A673 (cell line): Measurements from ENCODE around the gene PEAK3. TPM values are rescaled to one million over a fixed set of nuclear protein-coding genes. Genes with fewer than 3 reads are reported as not detected.

Experiments used
- BruUV-seq: library from RNA; stranded (reverse); fragments of 400-500 nt; replicated peaks from 2 replicates; lab custom pipeline; 2021; lab: Mats Ljungman, UMichigan
- CTCF ChIA-PET: fragments of 300-600 bp; sonication (Branson Sonifier 250); formaldehyde crosslinking; loops from one replicate; lab custom pipeline; 2022; ENCODE audit warnings: antibody characterized with exemption; lab: Charles Lee
- POLR2A ChIA-PET: fragments of 300-600 bp; sonication (Branson Sonifier 250); formaldehyde crosslinking; loops from one replicate; lab custom pipeline; 2022; ENCODE audit warnings: antibody characterized with exemption; ENCODE audit not compliant: low non-redundant PET; lab: Charles Lee
- DNase-seq: peaks from one replicate; pipeline ENCODE4 v3.0.0-alpha.2; 2015; ENCODE audit warnings: low spot score
- H3K27ac ChIP-seq: fragments of 200-600 bp; sonication (generic); 2 replicates; pipeline ENCODE4 v1.5.1; 2016; ENCODE audit warnings: mixed run types, low read depth, mild to moderate bottlenecking, mixed read lengths, antibody characterized with exemption, low read length; ENCODE audit not compliant: poor library complexity, severe bottlenecking
- H3K27me3 ChIP-seq: fragments of 200-600 bp; sonication (generic); replicated peaks from 2 replicates; pipeline ENCODE4 v1.6.1; 2017; ENCODE audit warnings: mixed run types, low read depth, mild to moderate bottlenecking, mixed read lengths, antibody characterized with exemption, low read length; ENCODE audit not compliant: insufficient read depth, poor library complexity
- H3K36me3 ChIP-seq: fragments of 200-600 bp; sonication (generic); 2 replicates; pipeline ENCODE4 v1.6.1; 2016; ENCODE audit warnings: mixed run types, mild to moderate bottlenecking, mixed read lengths, antibody characterized with exemption, low read length; ENCODE audit not compliant: insufficient read depth, poor library complexity, severe bottlenecking
- H3K4me1 ChIP-seq: fragments of 200-600 bp; sonication (generic); 2 replicates; pipeline ENCODE4 v1.6.1; 2017; ENCODE audit warnings: mixed run types, mild to moderate bottlenecking, mixed read lengths, antibody characterized with exemption, low read length; ENCODE audit not compliant: insufficient read depth, poor library complexity, severe bottlenecking
- H3K4me3 ChIP-seq: fragments of 200-600 bp; sonication (generic); 2 replicates; pipeline ENCODE4 v1.5.1; 2016; ENCODE audit warnings: low read depth, mixed run types, mild to moderate bottlenecking, mixed read lengths, low read length; ENCODE audit not compliant: poor library complexity, severe bottlenecking
- H3K9me3 ChIP-seq: fragments of 200-600 bp; sonication (generic); 2 replicates; pipeline ENCODE4 v1.6.1; 2016; ENCODE audit warnings: mixed run types, low read depth, mild to moderate bottlenecking, mixed read lengths, antibody characterized with exemption, low read length; ENCODE audit not compliant: poor library complexity, severe bottlenecking
- CTCF ChIP-seq: fragments of 300-800, 200-600 bp; sonication (generic); conservative IDR thresholded peaks from 2 replicates; pipeline ENCODE4 v1.5.1; 2017; ENCODE audit warnings: low read depth, mild to moderate bottlenecking, antibody characterized with exemption, low read length, moderate library complexity, mixed read lengths
- EZH2 ChIP-seq: fragments of 200-600 bp; sonication (generic); IDR thresholded peaks from 2 replicates; pipeline ENCODE4 v1.6.1; 2017; ENCODE audit warnings: borderline replicate concordance, low read depth, mild to moderate bottlenecking, mixed read lengths, antibody characterized with exemption, low read length; ENCODE audit not compliant: poor library complexity, severe bottlenecking
- intact Hi-C: fragments of 100-400 bp; cut with micrococcal nuclease; formaldehyde crosslinking; loops from one replicate; pipeline ENCODE4 v1.10.0; 2022; ENCODE audit not compliant: unreplicated experiment
- total RNA-seq: library from RNA; stranded (reverse); gene quantifications from 2 replicates; pipeline ENCODE4 v1.2.3, GENCODE V29; 2021

Gene PEAK3
- total RNA-seq, 1 experiment from 2014 or later, result not detected

- TSS peak; percentile 47 for BruUV-seq
- H3K4me1 ChIP-seq, result peaks cover 27% of the 10 kb centered on the region
Observed at GRCh38 chr19:2234996-2235380, 47.0 kb downstream of the PEAK3 start.

GRCh38 chr19:2233601-2234280, 48.2 kb downstream of the PEAK3 start:
- Histone ChIP-seq H3K4me1 (peaks cover 17% of the 10 kb centered on the region), H3K9me3 (no peaks in the 10 kb centered on the region), H3K27ac (no peak overlapping the region), H3K36me3 (peaks cover 63% of the 10 kb centered on the region), H3K4me3 (no peak overlapping the region), H3K27me3 (no peaks in the 10 kb centered on the region)
- no peak for TF ChIP-seq CTCF
- no peak for TF ChIP-seq EZH2
- intact Hi-C loops, result no loop called here
- BruUV-seq, result no TSS peak
- POLR2A ChIA-PET, result no interaction called here
- no peak for DNase-seq
- CTCF ChIA-PET, result no interaction called here

More at GRCh38 chr19:2234996-2235380, 47.0 kb downstream of the PEAK3 start:
- Histone ChIP-seq H3K9me3 (no peaks in the 10 kb centered on the region), H3K27me3 (no peaks in the 10 kb centered on the region), H3K4me3 (peak overlapping the region; percentile 96), H3K36me3 (peaks cover 52% of the 10 kb centered on the region), H3K27ac (peak overlapping the region; percentile 88)
- no peak for DNase-seq
- CTCF ChIA-PET, result no interaction called here
- POLR2A ChIA-PET, result no interaction called here
- no peak for TF ChIP-seq CTCF
- TF ChIP-seq EZH2, result no peak
- intact Hi-C loops, result loop anchor here (5.0 kb wide), 1 partner anchor 402 kb away; no protein-coding TSS in a partner anchor

GRCh38 chr19:2232286-2233151, 49.5 kb downstream of the PEAK3 start:
- BruUV-seq, result no TSS peak
- no peak for TF ChIP-seq CTCF
- TF ChIP-seq EZH2, result no peak
- H3K4me1 ChIP-seq, result peaks cover 6% of the 10 kb centered on the region
- H3K27me3 ChIP-seq, result no peaks in the 10 kb centered on the region
- intact Hi-C loops, result no loop called here
- POLR2A ChIA-PET, result no interaction called here
- no peak for DNase-seq
- no peak overlapping the region for H3K4me3 ChIP-seq
- no peaks in the 10 kb centered on the region for H3K9me3 ChIP-seq
- peaks cover 63% of the 10 kb centered on the region for H3K36me3 ChIP-seq
- H3K27ac ChIP-seq, result peak overlapping the region; percentile 42
- CTCF ChIA-PET, result interaction anchor here (1.1 kb wide), 1 partner anchor 76 kb away, joined by 6 read pairs; no protein-coding TSS in a partner anchor
